Stimulated activated CD8-positive, alpha-beta memory T cell treated with anti-CD3 and anti-CD28 coated beads, Interleukin-7, amount 100 ng/mL, for 4 hours (primary cell): ENCODE results near the gene FBL.
"Not testable (repeated sequence)": the region's sequence is repeated elsewhere in the genome, so short reads cannot be mapped to it uniquely, and the experiment has no call there.

Source experiments
- DNase-seq, 2 donors: peaks; one replicate each; pipeline ENCODE4 v3.0.0-alpha.2; 2020; ENCODE audit warnings: low read depth in 2 of 2

FBL gene

DNA sequence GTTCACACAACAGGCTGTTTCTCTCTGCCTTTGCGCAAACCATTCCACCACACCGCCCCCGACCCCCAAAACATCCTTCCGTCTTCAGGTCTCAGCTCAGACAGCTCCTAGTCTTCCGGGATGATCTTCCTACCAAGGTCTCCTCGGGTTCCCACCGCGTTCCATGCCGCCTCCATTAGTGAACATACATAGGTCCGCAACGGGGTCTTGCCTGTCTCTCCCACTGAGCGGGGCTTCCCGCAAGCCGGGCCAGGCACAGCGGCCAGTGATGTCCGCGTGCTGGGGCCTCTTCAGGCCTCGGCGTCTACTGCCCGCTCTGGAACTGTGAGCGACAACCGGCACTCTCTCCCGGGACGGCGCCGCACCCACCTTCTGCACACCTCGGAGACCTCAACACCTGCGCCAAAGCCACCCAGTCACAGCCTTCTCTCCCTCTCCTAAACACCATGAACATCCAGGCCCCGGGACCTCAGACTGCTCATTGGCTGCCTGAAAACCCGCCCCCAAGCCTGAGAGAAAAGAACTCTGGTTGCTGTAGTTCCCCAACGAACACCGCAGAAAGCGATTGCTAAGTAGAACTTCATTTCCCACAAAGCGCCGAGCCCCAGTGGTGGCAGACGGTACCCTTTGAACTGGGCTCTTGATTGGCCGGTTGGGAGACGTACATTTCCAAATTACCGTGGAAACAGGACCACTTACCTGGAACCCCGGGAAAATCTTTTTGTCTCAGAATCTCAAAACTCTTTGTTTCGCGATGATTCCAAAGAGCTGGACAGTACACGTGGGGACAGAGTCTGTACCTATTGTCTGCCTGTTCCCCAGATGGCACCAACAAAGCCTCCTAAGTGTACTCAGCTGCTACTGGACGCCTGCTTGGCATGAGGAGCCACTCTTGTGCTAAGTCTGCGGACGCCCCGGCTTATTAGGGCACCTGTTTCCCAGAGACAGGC, 21.8 kb downstream of the FBL start:
- peak; percentile 73 to 76 for DNase-seq

DNA sequence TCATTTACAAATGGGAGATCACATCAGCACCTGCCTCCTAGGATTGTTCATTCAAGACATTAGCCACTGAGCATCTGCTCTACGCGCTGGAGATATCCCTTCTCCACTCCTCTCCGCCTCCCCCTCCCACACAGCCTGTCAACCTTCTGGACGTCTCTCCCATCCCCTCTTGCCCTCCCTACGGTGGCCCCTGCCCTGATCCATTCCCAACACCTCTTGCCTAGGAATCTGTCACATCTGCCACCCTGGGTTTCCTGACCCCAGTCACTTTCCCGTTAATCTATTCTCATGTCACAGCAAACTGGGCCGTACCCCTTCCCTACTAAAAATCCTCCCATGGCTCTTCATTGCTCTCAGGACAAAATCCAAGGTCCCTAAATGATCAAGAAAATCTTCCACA, 22.5 kb downstream of the FBL start:
- no peak for DNase-seq

DNA sequence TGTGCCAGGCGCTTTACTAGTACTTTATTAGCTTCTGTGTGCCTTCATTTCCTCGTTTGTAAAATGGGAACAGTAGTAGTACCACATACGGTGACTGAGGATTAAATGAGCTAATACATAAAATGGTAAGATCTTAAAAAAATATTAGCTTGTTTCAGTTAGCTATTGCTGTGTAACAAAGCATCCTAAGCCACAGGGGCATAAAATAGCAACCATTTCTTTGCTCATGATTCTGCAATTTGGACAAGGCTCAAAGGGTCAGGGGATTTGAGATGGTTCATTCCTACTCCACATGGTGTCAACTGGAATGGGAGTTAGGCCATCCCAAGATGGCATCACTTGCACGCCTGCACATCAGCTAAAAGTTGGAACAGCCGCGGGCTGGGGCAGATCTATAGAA, 25.5 kb downstream of the FBL start:
- no peak for DNase-seq

DNA sequence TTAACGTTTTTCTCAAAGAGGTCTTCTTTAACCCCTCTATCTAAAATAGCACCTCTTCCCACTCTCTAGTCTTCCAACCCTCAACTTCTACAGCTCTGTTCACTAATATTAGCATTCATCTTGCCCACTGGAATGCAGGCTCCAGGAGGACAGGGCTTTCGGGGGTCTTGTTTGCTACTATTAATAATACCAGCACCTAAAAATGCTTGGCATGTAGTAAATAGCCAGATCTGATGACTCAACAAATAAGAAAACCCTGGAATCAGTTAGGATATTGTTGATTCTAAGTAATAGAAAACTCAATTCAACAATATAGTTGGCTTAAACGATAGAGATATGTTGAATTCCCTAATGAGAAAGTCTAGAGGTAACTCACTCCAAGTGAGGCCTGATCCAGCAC, 26.4 kb downstream of the FBL start:
- DNase-seq = no peak

DNA sequence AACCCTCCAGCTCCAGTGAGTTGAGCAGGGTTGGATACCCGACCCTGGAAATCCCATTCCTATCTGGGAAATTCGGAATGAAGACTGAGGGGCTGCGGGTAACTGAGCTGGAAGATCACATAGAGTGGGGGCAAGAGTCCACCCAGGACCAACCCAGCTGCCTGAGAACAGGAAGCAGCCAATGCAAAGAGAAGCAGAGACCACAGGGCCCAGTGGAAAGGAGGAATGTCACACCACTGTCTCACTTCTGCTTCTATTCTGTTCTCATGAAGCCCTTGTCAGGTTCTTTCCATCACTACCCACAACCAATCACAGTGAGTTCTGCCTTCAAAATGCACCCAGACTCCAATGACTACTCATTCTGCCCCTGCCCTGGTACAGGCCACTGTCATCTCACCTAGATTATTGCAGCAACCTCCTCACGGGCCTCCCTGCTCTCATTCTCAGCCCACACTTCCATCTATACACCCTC, 27.5 kb downstream of the FBL start:
- no peak for DNase-seq

DNA sequence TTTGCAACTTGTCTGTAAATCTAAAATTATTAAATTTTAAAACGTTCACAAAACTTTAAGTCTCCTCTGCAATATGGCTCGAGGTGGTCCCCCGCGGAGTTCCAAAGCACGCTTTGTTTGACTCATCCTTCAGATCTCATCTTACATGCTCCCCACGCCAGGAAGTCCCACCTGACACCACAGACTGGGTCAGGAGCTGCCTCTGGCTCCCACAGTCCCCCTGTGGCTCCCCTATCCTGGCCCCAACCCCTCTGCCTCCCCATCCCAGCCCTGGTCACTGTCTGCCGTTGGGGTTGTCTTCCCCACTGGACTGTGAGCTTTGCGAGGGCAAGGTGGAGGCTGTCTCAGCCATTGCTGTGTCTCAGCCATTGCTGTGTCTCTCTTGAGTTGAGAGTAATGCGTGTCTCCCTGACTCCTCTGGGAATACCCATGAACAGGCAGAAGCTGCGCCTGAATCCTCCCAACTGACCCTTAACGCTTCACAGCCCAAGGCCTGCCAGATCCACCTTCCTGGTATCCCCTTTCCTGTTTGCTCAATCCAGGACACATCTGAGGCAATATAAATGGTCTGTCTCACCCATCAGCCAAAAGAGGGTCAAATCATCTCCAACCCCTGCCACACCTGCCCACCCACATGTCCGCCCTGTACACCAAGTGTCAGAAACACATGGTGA, 28.2 kb downstream of the FBL start:
- no peak for DNase-seq

DNA sequence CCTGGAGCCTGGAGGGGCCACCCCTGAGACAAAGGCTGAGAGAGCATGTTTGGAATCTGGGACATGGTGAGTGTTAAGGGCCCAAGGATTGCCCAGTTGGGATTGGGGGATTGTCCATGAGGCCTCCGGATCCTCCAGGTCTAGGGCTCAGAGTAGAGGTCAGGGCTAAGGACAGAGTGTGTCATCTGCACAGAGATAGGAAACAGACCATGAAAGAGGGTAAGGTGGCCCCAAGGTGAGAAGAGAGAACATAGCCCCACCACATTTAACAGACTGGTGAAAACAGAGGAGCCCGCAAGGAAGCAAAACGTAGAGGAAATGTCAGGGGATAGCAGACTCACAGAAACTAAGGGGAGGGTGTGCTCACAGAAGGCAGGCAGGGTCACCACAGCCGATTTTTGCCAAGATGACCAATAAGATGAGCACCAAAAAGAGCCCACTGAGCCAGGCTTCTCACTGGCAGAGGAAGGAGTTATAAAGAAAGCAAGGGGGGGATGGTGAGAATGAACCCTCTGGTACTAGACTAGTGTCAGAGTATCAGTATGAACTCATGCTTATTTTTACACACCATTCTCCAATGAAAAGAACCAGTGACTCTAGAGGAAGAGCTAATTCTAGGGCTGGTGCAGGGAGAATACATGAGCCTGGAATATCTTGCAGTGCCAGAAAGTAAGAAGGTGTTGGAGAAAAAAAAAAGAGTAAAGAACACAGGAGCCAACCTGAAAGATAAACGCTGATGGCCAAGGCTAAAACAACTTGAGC, 29.7 kb downstream of the FBL start:
- no peak for DNase-seq

DNA sequence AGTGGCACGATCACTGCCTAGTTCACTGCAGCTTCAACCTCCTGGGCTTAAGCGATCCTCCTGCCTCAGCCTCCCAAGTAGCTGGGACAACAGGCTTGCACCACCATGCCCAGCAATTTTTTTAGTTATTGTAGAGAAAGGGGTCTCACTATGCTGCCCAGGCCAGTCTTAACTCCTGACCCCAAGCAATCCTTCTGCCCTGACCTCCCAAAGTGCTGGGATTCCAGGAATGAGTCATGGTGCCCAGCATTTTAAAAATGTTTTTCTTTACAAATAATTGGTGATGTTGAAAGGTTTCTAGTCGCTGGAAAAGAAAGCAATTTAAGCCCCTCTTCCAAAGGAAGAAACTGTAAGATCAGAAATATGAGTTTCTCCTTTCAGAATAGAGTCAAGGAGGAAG, 31.6 kb downstream of the FBL start:
- DNase-seq = no peak

DNA sequence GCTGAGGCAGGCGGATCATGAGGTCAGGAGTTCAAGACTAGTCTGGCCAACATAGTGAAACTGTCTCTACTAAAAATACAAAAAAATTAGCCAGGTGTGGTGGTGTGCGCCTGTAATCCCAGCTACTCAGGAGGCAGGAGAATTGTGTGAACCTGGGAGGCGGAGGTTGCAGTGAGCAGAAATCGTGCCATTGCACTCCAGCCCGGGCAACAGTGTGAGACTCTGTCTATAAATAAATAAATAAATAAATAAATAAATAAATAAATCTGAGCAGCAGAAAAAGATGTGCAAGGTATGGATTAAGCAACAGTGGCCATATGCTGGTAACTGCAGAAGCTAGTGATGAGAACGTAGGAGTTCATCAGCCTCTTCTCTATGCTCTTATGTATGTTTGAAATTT, 32.1 kb downstream of the FBL start:
- not testable (repeated sequence) for DNase-seq

DNA sequence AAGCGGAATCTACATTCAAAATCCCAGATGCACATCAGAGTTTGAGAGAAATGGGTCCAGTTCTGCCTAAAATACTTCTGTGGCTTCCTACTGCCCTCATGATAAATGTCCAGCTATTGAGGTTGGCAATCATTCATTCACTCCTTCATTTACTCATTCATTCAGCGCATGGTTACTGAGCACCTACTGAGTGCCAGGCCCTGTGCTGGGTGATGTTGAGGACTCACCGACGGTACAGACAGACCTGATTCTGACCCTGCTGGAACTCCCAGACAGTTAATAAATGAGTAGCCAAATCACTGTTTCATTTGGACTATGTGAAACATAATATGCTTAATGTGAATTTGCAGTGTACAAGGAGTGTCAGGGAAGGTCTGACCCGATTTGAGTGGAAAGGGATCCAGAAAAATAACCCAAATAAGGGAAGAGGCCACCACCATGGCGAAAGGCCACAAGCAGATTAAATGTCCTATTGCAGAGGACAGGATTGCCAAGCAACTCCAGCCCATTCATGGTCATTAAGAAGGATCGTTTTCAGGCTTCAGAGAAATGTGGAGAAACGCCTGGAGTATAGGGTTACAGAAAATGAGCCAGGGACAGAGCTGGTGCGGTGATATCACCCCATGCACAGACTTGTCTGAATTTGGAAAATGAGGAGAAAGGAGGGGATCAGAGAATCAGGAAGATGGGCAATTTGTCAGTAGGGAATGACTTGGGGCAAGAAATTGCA, 32.8 kb downstream of the FBL start:
- DNase-seq = no peak

DNA sequence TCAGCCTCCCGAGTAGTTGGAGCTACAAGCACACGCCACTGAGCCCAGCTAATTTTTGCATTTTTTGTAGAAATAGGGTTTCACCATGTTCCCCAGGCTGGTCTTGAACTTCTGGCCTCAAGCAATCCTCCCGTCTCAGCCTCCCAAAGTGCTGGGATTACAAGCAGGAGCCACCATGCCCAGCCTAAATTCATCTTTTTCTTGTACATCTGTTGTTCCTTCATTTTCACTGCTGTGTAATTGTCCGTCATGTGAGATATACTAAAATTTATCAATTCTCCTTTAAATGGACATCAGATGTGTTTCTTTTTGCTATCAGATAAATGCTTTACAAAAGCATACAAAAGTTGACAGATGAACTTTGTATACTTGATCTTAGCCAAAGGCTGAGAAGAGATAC, 35.1 kb downstream of the FBL start:
- DNase-seq = no peak

DNA sequence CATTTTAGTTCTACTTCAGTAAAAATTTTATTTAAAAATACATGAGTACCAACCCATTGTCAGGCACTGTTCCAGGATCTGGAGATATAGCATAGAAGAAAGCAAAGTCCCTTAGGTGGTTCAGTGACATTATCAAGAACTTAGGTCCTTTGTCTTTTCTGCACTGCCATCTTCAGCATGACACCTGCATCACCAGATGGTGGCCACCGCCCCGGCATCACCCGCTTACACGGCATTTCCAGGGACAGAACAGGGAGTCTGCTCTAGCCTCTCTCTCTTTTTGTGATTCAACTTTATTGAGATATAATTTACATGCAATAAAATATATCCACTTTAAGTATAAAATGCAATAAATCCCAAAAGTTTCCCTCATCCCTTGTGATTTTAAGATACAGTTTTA, 35.8 kb downstream of the FBL start:
- DNase-seq = no peak

DNA sequence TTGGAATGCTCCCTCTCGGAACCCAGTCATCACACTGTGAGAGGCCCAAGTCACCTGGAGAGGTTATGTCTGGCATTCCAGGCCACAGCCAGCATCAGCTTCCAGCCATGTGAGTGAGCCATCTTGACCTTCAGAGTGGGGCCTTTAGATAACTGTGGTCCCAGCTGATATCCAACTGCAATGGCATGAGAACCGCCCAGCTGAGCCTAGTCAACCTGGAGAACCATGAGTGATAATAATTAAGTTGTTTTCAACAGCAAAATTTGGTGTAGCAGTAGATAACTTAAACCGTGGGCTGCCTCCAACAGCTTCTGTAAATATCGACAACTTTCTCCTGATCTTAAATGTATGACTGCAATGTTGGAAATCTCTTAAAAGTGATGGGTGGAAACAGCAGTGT, 36.8 kb downstream of the FBL start:
- no peak for DNase-seq

DNA sequence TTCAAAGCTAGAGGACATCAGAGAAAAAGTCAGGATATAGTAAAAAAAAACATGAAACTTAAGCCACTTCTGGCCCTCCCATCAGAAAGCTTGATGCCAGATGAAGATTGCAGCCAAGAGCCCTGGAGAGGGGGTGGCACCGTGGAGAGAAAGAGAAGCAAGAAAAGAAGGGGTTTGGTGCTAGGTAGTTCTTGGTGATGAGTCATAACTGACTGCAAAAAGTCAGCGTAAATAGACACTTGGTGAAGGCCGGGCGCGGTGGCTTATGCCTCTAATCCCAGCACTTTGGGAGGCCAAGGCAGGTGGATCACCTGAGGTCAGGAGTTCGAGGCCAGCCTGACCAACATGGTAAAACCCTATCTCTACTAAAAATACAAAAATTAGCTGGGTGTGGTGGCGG, 37.5 kb downstream of the FBL start:
- DNase-seq = not testable (repeated sequence)

DNA sequence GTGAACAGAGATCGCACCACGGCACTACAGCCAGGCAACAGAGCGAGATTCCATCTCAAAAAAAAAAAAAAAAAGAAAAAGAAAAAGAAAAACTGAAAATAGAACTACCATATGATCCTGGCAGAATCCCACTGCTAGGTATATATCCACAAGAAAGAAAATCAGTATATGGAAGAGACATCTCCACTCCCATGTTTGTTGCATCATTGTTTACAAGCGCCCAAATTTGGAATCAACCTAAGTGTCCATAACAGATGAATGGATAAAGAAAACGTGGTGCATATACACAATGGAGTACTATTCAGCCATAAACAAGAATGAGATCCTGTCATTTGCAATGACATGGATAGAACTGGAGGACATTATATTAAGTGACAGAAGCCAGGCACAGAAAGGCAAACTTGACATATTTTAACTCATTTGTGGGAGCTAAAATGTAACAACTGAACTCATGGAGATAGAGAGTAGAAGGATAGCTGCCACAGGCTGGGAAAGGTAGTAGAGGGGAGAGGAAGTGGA, 38.3 kb downstream of the FBL start:
- DNase-seq = no peak

DNA sequence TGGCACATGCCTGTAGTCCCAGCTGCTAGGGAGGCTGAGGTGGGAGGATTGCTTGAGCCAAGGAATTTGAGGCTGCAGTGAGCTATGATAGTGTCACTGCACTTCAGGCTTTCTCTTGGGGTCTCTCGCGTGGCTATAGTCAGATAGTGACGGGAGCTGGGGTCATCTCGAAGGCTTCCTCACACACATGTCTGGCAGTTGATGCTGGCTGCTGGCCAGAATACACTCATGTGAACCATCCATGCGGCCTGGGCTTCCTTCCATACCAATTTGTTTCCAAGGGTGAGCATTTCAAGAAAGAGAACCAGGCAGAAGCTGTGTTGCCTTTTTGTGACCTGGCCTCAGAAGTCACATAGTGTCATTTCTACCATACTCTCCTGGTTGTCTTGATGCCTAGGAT, 41.1 kb downstream of the FBL start:
- no peak for DNase-seq

DNA sequence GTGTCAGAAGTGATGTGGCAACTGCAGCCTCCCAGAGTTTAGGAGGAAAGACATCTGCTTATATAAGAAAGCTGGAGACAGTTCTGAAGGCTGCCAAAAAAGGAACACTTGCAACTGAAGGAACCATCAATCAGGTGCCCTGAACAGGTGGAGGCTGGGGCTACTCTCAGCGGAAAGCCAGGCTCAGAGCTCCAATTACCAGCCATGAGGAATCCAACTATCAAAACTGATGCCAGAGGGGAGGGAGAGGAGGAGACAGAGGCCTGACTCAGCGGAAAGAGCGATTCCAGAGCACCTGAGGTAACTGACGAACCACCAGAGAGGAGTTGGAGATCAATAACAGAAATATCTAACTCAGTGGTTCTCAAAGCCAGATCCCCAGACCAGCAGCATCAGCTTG, 43.2 kb downstream of the FBL start:
- no peak for DNase-seq

DNA sequence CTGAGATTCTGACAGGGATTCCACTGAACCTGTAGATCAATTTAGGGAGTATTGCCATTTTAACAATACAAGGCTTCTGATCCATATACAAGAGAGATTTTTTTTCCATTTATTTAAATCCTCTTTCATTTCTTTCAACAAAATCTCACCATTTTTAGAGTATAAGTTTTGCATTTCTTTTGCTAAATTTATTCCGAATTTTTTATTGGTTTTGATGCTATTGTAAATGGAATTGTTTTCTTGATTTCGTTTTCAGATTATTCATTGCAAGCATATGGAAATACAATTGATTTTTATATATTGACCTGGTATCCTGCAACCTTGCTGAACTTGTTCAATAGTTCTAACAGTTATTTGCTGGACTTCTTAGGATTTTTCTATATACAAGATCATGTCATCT, 49.1 kb downstream of the FBL start:
- no peak for DNase-seq

DNA sequence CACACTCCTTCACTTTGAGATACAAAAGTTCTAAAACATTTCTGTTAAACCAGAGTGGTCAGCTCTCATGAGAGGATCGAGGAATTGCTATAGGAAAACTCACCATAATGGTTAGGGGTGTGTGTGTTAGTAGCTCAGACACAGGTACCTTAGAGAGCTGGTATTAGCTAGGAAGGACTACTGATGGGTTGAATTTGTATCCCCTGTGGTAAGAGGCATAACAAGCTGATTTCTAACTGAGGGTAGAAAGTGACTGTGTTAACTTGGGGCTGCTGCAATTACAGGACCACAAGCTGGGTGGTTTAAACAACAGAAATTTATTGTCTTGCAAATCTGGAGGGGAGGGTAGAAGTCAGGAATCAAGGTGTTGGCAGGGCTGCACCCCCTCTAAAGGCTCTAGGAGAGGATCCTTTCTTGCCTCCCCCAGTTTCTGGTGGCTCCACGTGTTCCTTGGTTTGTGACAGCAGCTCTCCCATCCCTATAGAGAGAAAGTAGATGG, 50.1 kb downstream of the FBL start:
- no peak for DNase-seq

DNA sequence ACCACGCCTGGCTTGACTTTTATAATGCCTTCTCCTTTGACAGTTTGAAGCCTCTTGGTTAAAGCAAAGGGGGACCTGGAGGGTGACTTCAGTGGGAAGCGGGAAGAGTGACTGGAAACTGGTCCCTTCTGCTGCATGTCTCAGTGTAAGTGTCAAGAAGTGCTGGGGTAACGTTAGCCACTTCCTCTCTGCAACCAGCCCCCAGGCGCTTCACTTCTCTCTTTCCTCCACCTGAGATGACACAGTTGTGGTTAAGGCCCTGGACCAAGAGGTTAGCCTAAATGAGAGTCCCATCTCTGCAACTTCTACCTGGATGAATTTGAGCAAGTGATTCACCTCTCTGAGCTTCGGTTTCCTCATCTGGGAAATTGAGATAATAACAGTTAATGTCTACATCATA, 51.2 kb downstream of the FBL start:
- no peak for DNase-seq

DNA sequence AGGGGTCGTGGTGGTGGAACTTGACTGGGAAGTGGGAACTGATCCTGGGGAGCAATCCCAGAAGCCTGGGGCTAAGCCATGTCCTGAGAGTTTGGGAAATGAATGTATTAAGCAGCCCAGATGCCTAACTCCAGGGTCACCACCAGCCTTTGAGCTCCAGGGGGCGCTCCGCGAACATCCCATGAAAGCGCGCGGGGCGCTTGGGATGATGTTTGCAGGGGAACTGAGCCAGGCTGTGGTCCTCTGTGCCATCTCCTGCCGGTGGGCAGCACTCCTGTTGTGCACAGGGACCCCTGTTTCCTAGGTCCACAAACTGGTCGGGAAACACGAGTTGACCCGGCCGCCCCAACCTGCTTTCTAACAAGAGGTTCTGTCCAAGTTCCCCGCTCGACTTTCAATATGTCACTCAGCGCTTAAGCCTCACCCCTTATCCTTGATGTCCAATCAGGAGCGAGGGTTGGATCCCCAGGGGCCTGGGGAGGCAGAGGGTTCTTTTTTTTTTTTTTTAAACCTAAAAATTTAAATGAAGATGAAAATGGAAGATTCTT, 53.1 kb downstream of the FBL start:
- DNase-seq = peak; percentile 49 to 54
